HEK293 (cell line): ENCODE measurements around the gene PINLYP.

ENCODE experiments used
- CTCF ChIA-PET: fragments of 350-600 bp; formaldehyde crosslinking; extraction: SDS; loops from one replicate; lab custom pipeline; 2021; ENCODE audit warnings: antibody characterized with exemption; lab: Yijun Ruan, JAX
- POLR2A ChIA-PET: fragments of 300-600 bp; formaldehyde crosslinking; extraction: SDS; loops from one replicate; lab custom pipeline; 2020; ENCODE audit warnings: antibody characterized with exemption, inconsistent platforms; lab: Yijun Ruan, JAX
- H3K27ac ChIP-seq: fragments of 200-500 bp; sonication (Bioruptor generic); 2 replicates; pipeline ENCODE4 v1.5.1; 2014; ENCODE audit warnings: low read depth, low read length, control low read depth, inconsistent platforms; ENCODE audit errors: extremely low read depth
- H3K36me3 ChIP-seq, 2 experiments: fragments of 200-500 bp in 1 of 2; sonication (Bioruptor generic) in 1 of 2; 1 replicate in 1 of 2; 2 replicates in 1 of 2; pipeline ENCODE4 v1.5.1; 2014 to 2017; ENCODE audit warnings: inconsistent platforms in 2 of 2, low read length in 2 of 2; ENCODE audit not compliant: control insufficient read depth in 2 of 2, insufficient read depth in 1 of 2
- H3K4me1 ChIP-seq: fragments of 200-500 bp; sonication (Bioruptor generic); 2 replicates; pipeline ENCODE4 v1.5.1; 2014; ENCODE audit warnings: mild to moderate bottlenecking, low read length, inconsistent platforms; ENCODE audit not compliant: control insufficient read depth, insufficient read depth
- H3K4me3 ChIP-seq: 2 replicates; pipeline ENCODE4 v1.5.1; 2011; ENCODE audit warnings: low read depth, mild to moderate bottlenecking, control low read depth, low read length, moderate library complexity
- H3K9me3 ChIP-seq: fragments of 200-500 bp; sonication (Bioruptor generic); 2 replicates; pipeline ENCODE4 v1.5.1; 2014; ENCODE audit warnings: low read depth, low read length, inconsistent platforms; ENCODE audit not compliant: control insufficient read depth, insufficient read depth
- KLF9 ChIP-seq: fragments of 450-650 bp; formaldehyde crosslinking; IDR thresholded peaks from 2 replicates; pipeline ENCODE4 v1.5.1; 2016; ENCODE audit warnings: missing biosample characterization, missing genetic modification characterization, low read depth
- MYNN ChIP-seq: fragments of 450-650 bp; formaldehyde crosslinking; IDR thresholded peaks from 2 replicates; pipeline ENCODE4 v1.5.1; 2016; ENCODE audit warnings: missing biosample characterization, missing genetic modification characterization, borderline replicate concordance
- RBAK ChIP-seq: fragments of 450-650 bp; formaldehyde crosslinking; IDR thresholded peaks from 2 replicates; pipeline ENCODE4 v1.5.1; 2016; ENCODE audit warnings: missing biosample characterization, missing genetic modification characterization
- SALL2 ChIP-seq: fragments of 450-650 bp; formaldehyde crosslinking; IDR thresholded peaks from 2 replicates; pipeline ENCODE4 v1.5.0; 2017; ENCODE audit warnings: missing biosample characterization, mild to moderate bottlenecking, missing genetic modification characterization, borderline replicate concordance
- SCRT2 ChIP-seq: fragments of 450-650 bp; formaldehyde crosslinking; IDR thresholded peaks from 2 replicates; pipeline ENCODE4 v1.5.1; 2016; ENCODE audit warnings: missing biosample characterization, missing genetic modification characterization
- ZBTB21 ChIP-seq: fragments of 450-650 bp; formaldehyde crosslinking; IDR thresholded peaks from 2 replicates; pipeline ENCODE4 v1.5.1; 2017; ENCODE audit warnings: missing biosample characterization, missing genetic modification characterization
- ZBTB8A ChIP-seq: fragments of 450-650 bp; formaldehyde crosslinking; IDR thresholded peaks from 2 replicates; pipeline ENCODE4 v1.5.1; 2016; ENCODE audit warnings: missing biosample characterization, missing genetic modification characterization
- ZNF140 ChIP-seq: fragments of 450-650 bp; formaldehyde crosslinking; IDR thresholded peaks from 2 replicates; pipeline ENCODE4 v1.5.1; 2016; ENCODE audit warnings: missing biosample characterization, missing genetic modification characterization
- ZNF214 ChIP-seq: fragments of 450-650 bp; formaldehyde crosslinking; IDR thresholded peaks from 2 replicates; pipeline ENCODE4 v1.5.1; 2017; ENCODE audit warnings: missing biosample characterization, mild to moderate bottlenecking, missing genetic modification characterization, borderline replicate concordance
- ZNF239 ChIP-seq: fragments of 450-650 bp; formaldehyde crosslinking; IDR thresholded peaks from 2 replicates; pipeline ENCODE4 v1.5.1; 2016; ENCODE audit warnings: missing biosample characterization, missing genetic modification characterization
- ZNF37A ChIP-seq: fragments of 450-650 bp; IDR thresholded peaks from 2 replicates; pipeline ENCODE4 v1.5.1; 2018; ENCODE audit warnings: missing biosample characterization, missing genetic modification characterization
- ZNF529 ChIP-seq: fragments of 450-650 bp; formaldehyde crosslinking; IDR thresholded peaks from 2 replicates; pipeline ENCODE4 v1.5.1; 2017; ENCODE audit warnings: missing genetic modification characterization, missing biosample characterization; ENCODE audit not compliant: insufficient replicate concordance
- ZNF560 ChIP-seq: fragments of 450-650 bp; formaldehyde crosslinking; IDR thresholded peaks from 2 replicates; pipeline ENCODE4 v1.5.1; 2017; ENCODE audit warnings: missing biosample characterization, missing genetic modification characterization, borderline replicate concordance
- ZNF654 ChIP-seq: fragments of 450-650 bp; formaldehyde crosslinking; IDR thresholded peaks from 2 replicates; pipeline ENCODE4 v1.5.1; 2016; ENCODE audit warnings: low read depth, missing biosample characterization, missing genetic modification characterization
- ZNF701 ChIP-seq: fragments of 450-650 bp; formaldehyde crosslinking; IDR thresholded peaks from 2 replicates; pipeline ENCODE4 v1.5.1; 2016; ENCODE audit warnings: missing biosample characterization, missing genetic modification characterization
- ZNF776 ChIP-seq: fragments of 450-650 bp; formaldehyde crosslinking; IDR thresholded peaks from 2 replicates; pipeline ENCODE4 v1.5.0; 2017; ENCODE audit warnings: missing biosample characterization, missing genetic modification characterization, borderline replicate concordance
- ZNF843 ChIP-seq: fragments of 450-650 bp; formaldehyde crosslinking; IDR thresholded peaks from 2 replicates; pipeline ENCODE4 v1.5.1; 2016; ENCODE audit warnings: missing biosample characterization, missing genetic modification characterization
- ZSCAN16 ChIP-seq: fragments of 450-650 bp; formaldehyde crosslinking; IDR thresholded peaks from 2 replicates; pipeline ENCODE4 v1.5.1; 2016; ENCODE audit warnings: missing biosample characterization, missing genetic modification characterization
- TF ChIP-seq, protein P1 (sequence below): fragments of 450-650 bp; formaldehyde crosslinking; optimal IDR thresholded peaks from 2 replicates; pipeline ENCODE3; 2016; ENCODE audit warnings: missing biosample characterization, mild to moderate bottlenecking, missing genetic modification characterization
- TF ChIP-seq, protein P2 (sequence below): fragments of 450-650 bp; formaldehyde crosslinking; IDR thresholded peaks from 2 replicates; pipeline ENCODE4 v1.5.1; 2016; ENCODE audit warnings: missing biosample characterization, missing genetic modification characterization
- TF ChIP-seq, protein P3 (sequence below): fragments of 450-650 bp; formaldehyde crosslinking; IDR thresholded peaks from 2 replicates; pipeline ENCODE4 v1.5.1; 2016; ENCODE audit warnings: missing biosample characterization, missing genetic modification characterization
- TF ChIP-seq, protein P4 (sequence below): fragments of 450-650 bp; formaldehyde crosslinking; IDR thresholded peaks from 2 replicates; pipeline ENCODE4 v1.5.1; 2016; ENCODE audit warnings: missing biosample characterization, missing genetic modification characterization
- TF ChIP-seq, protein P5 (sequence below): fragments of 450-650 bp; formaldehyde crosslinking; IDR thresholded peaks from 2 replicates; pipeline ENCODE4 v1.5.1; 2016; ENCODE audit warnings: missing biosample characterization, missing genetic modification characterization, borderline replicate concordance
- TF ChIP-seq, protein P6 (sequence below): fragments of 450-650 bp; formaldehyde crosslinking; IDR thresholded peaks from 2 replicates; pipeline ENCODE4 v1.5.1; 2016; ENCODE audit warnings: missing biosample characterization, missing genetic modification characterization
- TF ChIP-seq, protein P7 (sequence below): fragments of 450-650 bp; formaldehyde crosslinking; IDR thresholded peaks from 2 replicates; pipeline ENCODE4 v1.5.1; 2016; ENCODE audit warnings: missing biosample characterization, missing genetic modification characterization

PINLYP gene

DNA sequence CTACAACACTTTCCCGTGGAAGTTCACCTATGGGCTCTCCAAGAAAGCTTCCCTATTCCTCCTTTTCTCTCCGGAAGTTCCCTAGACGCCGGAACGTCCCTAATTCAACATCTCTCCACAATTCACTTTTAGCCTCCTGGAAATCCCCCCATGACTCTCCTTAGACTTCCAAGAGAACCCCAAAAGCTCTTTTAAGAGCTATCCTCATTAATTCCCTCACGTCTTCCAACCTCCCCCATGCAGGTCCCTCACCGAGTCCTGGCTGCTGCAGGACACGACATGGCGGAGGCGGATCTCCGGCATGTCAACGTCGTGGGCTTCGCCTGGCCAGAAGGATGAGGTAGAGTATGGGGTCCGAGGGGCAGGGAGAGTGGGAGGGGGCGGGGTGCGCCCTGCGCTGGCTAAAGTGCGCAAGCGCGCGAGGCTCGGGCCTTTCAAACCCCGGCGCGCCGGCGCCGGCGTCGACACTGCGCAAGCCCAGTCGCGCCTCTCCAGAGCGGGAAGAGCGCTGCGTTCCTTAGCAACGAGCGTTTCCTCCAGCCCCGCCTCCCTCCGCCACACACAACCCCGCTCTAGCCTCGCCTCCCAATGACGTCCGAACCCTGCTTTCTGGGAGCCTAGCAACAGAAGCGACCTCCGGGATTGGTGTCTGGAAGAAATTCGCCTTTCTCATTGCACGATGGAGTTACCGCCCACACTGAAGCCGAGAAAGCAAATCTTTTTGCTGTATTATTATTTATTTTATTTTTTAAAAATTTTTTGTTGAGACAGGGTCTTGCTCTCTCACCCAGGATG lies at the start of gene PINLYP, which contains the start of gene XRCC1:
TSS of gene PINLYP (plus strand) at position 646 of the 795 bp plus-strand sequence. CDS start 1,391 bp downstream, outside the sequence.
TSS of gene XRCC1 (minus strand) at position 372 of the 795 bp plus-strand sequence. CDS start at position 303, 69 bp downstream.
- Histone ChIP-seq H3K9me3 (no peaks in the 10 kb centered on the region), H3K4me1 (peaks cover 39% of the 10 kb centered on the region), H3K36me3 (peaks cover 18 to 36% of the 10 kb centered on the region in 2 experiments), H3K27ac (peak within 1 kb of the TSS; percentile 80), H3K4me3 (peak within 1 kb of the TSS; percentile 73)
- ChIA-PET CTCF (interaction anchor here (0.5 to 12.5 kb wide), 11 partner anchors 20 to 243 kb away, joined by 3 to 167 read pairs (median 4); partner anchors contain the start of gene IRGQ), POLR2A (interaction anchor here (0.7 to 2.9 kb wide), 7 partner anchors 12 to 179 kb away, joined by 3 to 23 read pairs (median 4); partner anchors contain the start of genes IRGQ, SMG9 and ZNF576)
- no peak for TF ChIP-seq ZNF776
- TF ChIP-seq KLF9 (tag by site-specific recombination) = peak; percentile 90
- TF ChIP-seq, protein P1, sequence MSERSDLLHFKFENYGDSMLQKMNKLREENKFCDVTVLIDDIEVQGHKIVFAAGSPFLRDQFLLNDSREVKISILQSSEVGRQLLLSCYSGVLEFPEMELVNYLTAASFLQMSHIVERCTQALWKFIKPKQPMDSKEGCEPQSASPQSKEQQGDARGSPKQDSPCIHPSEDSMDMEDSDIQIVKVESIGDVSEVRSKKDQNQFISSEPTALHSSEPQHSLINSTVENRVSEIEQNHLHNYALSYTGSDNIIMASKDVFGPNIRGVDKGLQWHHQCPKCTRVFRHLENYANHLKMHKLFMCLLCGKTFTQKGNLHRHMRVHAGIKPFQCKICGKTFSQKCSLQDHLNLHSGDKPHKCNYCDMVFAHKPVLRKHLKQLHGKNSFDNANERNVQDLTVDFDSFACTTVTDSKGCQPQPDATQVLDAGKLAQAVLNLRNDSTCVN (tag by site-specific recombination) = peak; percentile 75
- no peak for TF ChIP-seq ZNF37A
- no peak for TF ChIP-seq ZBTB8A (tag by site-specific recombination)
- TF ChIP-seq SCRT2 (tag by site-specific recombination) = no peak
- TF ChIP-seq SALL2 (tag by site-specific recombination) = no peak
- TF ChIP-seq ZNF701 (tag by site-specific recombination) = peak; percentile 92
- TF ChIP-seq ZNF560 (tag by site-specific recombination) = no peak
- TF ChIP-seq, protein P2, sequence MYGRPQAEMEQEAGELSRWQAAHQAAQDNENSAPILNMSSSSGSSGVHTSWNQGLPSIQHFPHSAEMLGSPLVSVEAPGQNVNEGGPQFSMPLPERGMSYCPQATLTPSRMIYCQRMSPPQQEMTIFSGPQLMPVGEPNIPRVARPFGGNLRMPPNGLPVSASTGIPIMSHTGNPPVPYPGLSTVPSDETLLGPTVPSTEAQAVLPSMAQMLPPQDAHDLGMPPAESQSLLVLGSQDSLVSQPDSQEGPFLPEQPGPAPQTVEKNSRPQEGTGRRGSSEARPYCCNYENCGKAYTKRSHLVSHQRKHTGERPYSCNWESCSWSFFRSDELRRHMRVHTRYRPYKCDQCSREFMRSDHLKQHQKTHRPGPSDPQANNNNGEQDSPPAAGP (tag by site-specific recombination) = peak; percentile 70; the same call in 1 of the 2 replicates
- TF ChIP-seq ZNF529 (tag by site-specific recombination) = no peak
- TF ChIP-seq ZNF239 (tag by site-specific recombination) = no peak
- no peak for TF ChIP-seq ZNF214 (tag by site-specific recombination)
- TF ChIP-seq, protein P3, sequence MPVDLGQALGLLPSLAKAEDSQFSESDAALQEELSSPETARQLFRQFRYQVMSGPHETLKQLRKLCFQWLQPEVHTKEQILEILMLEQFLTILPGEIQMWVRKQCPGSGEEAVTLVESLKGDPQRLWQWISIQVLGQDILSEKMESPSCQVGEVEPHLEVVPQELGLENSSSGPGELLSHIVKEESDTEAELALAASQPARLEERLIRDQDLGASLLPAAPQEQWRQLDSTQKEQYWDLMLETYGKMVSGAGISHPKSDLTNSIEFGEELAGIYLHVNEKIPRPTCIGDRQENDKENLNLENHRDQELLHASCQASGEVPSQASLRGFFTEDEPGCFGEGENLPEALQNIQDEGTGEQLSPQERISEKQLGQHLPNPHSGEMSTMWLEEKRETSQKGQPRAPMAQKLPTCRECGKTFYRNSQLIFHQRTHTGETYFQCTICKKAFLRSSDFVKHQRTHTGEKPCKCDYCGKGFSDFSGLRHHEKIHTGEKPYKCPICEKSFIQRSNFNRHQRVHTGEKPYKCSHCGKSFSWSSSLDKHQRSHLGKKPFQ (tag by site-specific recombination) = no peak
- no peak for TF ChIP-seq RBAK (tag by site-specific recombination)
- TF ChIP-seq ZSCAN16 = no peak
- TF ChIP-seq, protein P4, sequence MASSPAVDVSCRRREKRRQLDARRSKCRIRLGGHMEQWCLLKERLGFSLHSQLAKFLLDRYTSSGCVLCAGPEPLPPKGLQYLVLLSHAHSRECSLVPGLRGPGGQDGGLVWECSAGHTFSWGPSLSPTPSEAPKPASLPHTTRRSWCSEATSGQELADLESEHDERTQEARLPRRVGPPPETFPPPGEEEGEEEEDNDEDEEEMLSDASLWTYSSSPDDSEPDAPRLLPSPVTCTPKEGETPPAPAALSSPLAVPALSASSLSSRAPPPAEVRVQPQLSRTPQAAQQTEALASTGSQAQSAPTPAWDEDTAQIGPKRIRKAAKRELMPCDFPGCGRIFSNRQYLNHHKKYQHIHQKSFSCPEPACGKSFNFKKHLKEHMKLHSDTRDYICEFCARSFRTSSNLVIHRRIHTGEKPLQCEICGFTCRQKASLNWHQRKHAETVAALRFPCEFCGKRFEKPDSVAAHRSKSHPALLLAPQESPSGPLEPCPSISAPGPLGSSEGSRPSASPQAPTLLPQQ (tag by site-specific recombination) = peak; percentile 68; the same call in 1 of the 2 replicates
- TF ChIP-seq ZBTB21 (tag by site-specific recombination) = peak; percentile 43; the same call in 1 of the 2 replicates
- no peak; the same call in 1 of the 2 replicates for TF ChIP-seq ZNF654
- TF ChIP-seq ZNF140 (tag by site-specific recombination) = no peak
- peak; percentile 57; the same call in 1 of the 2 replicates for TF ChIP-seq ZNF843 (tag by site-specific recombination)
- TF ChIP-seq, protein P5, sequence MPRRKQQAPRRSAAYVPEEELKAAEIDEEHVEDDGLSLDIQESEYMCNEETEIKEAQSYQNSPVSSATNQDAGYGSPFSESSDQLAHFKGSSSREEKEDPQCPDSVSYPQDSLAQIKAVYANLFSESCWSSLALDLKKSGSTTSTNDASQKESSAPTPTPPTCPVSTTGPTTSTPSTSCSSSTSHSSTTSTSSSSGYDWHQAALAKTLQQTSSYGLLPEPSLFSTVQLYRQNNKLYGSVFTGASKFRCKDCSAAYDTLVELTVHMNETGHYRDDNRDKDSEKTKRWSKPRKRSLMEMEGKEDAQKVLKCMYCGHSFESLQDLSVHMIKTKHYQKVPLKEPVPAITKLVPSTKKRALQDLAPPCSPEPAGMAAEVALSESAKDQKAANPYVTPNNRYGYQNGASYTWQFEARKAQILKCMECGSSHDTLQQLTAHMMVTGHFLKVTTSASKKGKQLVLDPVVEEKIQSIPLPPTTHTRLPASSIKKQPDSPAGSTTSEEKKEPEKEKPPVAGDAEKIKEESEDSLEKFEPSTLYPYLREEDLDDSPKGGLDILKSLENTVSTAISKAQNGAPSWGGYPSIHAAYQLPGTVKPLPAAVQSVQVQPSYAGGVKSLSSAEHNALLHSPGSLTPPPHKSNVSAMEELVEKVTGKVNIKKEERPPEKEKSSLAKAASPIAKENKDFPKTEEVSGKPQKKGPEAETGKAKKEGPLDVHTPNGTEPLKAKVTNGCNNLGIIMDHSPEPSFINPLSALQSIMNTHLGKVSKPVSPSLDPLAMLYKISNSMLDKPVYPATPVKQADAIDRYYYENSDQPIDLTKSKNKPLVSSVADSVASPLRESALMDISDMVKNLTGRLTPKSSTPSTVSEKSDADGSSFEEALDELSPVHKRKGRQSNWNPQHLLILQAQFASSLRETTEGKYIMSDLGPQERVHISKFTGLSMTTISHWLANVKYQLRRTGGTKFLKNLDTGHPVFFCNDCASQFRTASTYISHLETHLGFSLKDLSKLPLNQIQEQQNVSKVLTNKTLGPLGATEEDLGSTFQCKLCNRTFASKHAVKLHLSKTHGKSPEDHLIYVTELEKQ (tag by site-specific recombination) = no peak
- no peak for TF ChIP-seq MYNN
- TF ChIP-seq, protein P6, sequence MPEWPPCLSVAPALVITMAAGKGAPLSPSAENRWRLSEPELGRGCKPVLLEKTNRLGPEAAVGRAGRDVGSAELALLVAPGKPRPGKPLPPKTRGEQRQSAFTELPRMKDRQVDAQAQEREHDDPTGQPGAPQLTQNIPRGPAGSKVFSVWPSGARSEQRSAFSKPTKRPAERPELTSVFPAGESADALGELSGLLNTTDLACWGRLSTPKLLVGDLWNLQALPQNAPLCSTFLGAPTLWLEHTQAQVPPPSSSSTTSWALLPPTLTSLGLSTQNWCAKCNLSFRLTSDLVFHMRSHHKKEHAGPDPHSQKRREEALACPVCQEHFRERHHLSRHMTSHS (tag by site-specific recombination) = no peak
- TF ChIP-seq, protein P7, sequence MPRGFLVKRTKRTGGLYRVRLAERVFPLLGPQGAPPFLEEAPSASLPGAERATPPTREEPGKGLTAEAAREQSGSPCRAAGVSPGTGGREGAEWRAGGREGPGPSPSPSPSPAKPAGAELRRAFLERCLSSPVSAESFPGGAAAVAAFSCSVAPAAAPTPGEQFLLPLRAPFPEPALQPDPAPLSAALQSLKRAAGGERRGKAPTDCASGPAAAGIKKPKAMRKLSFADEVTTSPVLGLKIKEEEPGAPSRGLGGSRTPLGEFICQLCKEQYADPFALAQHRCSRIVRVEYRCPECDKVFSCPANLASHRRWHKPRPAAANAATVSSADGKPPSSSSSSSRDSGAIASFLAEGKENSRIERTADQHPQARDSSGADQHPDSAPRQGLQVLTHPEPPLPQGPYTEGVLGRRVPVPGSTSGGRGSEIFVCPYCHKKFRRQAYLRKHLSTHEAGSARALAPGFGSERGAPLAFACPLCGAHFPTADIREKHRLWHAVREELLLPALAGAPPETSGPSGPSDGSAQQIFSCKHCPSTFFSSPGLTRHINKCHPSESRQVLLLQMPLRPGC (tag by site-specific recombination) = no peak
